Fibroblast of mammary gland (primary cell): ENCODE data around the gene OR56A3.

ENCODE experiments used
- DNase-seq: peaks from one replicate; pipeline ENCODE4 v3.0.0-alpha.2; 2010; ENCODE audit warnings: low read depth
- H3K4me3 ChIP-seq: 2 replicates; pipeline ENCODE4 v1.5.1; 2011; ENCODE audit warnings: low read depth, mild to moderate bottlenecking, low read length, moderate library complexity; ENCODE audit not compliant: control insufficient read depth
- TF ChIP-seq, protein P1 (sequence below): conservative IDR thresholded peaks from 2 replicates; pipeline ENCODE4 v1.5.1; 2011; ENCODE audit warnings: low read depth, low read length, inconsistent platforms; ENCODE audit not compliant: control insufficient read depth, insufficient read depth

Gene OR56A3, protein sequence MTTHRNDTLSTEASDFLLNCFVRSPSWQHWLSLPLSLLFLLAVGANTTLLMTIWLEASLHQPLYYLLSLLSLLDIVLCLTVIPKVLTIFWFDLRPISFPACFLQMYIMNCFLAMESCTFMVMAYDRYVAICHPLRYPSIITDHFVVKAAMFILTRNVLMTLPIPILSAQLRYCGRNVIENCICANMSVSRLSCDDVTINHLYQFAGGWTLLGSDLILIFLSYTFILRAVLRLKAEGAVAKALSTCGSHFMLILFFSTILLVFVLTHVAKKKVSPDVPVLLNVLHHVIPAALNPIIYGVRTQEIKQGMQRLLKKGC

GRCh38 chr11:5941951-5942350 lies at the start of gene OR56A3:
Gene OR56A3 (plus strand): TSS chr11:5942251. CDS start chr11:5947347, 5,096 bp downstream.
- H3K4me3 ChIP-seq = no peak within 1 kb of the TSS
- DNase-seq = no peak
- TF ChIP-seq, protein P1, sequence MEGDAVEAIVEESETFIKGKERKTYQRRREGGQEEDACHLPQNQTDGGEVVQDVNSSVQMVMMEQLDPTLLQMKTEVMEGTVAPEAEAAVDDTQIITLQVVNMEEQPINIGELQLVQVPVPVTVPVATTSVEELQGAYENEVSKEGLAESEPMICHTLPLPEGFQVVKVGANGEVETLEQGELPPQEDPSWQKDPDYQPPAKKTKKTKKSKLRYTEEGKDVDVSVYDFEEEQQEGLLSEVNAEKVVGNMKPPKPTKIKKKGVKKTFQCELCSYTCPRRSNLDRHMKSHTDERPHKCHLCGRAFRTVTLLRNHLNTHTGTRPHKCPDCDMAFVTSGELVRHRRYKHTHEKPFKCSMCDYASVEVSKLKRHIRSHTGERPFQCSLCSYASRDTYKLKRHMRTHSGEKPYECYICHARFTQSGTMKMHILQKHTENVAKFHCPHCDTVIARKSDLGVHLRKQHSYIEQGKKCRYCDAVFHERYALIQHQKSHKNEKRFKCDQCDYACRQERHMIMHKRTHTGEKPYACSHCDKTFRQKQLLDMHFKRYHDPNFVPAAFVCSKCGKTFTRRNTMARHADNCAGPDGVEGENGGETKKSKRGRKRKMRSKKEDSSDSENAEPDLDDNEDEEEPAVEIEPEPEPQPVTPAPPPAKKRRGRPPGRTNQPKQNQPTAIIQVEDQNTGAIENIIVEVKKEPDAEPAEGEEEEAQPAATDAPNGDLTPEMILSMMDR = no peak

DNA sequence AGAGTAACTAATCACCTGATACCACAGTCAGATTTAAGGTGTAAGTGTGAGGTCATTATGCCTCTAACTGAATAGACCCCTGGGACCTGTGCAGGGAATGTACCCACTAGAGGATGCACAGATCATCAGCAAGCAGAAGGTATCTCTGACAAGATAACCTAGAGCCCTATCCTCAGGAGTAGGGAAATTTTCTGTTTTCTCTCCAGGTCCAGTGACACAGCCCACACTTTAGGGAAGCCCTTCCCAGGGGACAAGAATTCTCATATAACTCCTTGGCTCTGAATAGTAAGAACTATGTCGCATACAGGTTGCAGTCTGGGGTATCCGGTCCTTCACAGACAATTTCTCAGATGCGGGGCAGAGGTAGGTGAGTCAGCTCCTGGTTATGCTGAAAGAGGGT lies 49.1 kb upstream of the OR56A3 start, which contains the start of gene OR52E5:
TSS of gene OR52E5 (plus strand) at position 301 of the 400 bp plus-strand sequence. CDS start 7,569 bp downstream, outside the sequence.
- no peak within 1 kb of the TSS for H3K4me3 ChIP-seq
- DNase-seq = no peak
- TF ChIP-seq, protein P1 = no peak

GRCh38 chr11:5899534-5899933 lies 42.5 kb upstream of the OR56A3 start:
- TF ChIP-seq, protein P1 = no peak
- no peak for DNase-seq
- H3K4me3 ChIP-seq = no peak overlapping the region

GRCh38 chr11:5910540-5910939 lies 31.5 kb upstream of the OR56A3 start:
- no peak overlapping the region for H3K4me3 ChIP-seq
- no peak for DNase-seq
- TF ChIP-seq, protein P1 = no peak

- DNase-seq = peak; percentile 8
- H3K4me3 ChIP-seq = no peak overlapping the region
Observed at GRCh38 chr11:5922749-5923426, 19.2 kb upstream of the OR56A3 start.

DNA sequence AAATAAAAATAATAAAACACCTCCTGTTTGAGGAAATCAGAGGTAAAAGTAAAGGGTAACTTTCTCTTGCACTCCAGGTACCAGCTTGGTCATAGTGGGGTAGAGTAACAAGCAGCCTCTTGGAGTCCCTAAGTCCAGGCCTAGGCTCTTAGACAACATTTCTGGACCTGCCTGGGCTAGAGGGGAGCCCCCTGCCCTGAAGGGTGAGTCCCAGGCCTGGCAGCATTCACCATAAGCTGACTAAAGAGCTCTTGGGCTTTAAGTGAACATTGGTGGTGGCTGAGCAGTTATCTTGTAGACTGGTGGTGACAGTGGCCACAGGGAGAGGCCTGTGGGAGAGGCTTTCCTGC lies 18.6 kb upstream of the OR56A3 start:
- TF ChIP-seq, protein P1 = no peak
- no peak for DNase-seq
- no peak overlapping the region for H3K4me3 ChIP-seq

More at GRCh38 chr11:5922749-5923426, 19.2 kb upstream of the OR56A3 start:
- TF ChIP-seq, protein P1 = no peak

- no peak for DNase-seq
- H3K4me3 ChIP-seq = no peak overlapping the region
- TF ChIP-seq, protein P1 = no peak
Observed at GRCh38 chr11:5923794-5924193, 18.3 kb upstream of the OR56A3 start.
